ENCODE measurements around the gene NR3C1.

NR3C1 gene

DNA sequence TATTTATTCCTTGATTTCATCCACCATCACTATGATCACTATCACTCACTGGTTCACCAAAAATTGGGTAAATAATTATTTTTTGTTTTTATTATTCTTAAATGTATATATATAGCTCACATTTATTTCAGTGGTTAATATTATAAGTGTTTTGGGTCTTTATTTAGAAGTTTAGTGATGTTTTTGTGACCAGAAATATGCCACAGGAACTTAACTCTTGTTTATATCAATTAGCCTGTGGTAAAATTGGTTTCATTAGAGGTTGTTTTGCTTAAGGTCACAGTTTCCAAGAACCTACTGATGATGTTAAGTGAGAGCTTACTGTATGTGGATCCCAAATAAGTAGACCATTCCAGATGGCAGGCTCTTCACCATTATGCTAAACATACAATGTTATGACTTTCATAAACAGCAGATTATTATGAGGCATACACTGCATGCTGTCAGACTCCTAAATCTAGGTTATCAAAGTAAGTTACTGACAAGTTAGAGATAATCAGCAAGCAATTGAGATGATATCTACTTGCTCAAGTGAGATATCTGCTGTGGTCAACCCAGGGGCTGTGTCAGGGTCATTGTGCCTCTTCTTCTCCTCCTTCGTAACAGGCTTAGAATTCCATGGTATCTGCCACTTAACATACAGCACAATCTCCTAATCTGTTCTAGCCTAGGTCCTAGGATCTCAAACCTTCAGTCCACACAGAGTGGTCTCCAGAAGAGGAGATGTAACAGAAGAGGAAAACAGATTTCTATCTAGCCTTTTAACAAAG is 57.6 kb downstream of the NR3C1 start:
- TF ChIP-seq, protein P1, sequence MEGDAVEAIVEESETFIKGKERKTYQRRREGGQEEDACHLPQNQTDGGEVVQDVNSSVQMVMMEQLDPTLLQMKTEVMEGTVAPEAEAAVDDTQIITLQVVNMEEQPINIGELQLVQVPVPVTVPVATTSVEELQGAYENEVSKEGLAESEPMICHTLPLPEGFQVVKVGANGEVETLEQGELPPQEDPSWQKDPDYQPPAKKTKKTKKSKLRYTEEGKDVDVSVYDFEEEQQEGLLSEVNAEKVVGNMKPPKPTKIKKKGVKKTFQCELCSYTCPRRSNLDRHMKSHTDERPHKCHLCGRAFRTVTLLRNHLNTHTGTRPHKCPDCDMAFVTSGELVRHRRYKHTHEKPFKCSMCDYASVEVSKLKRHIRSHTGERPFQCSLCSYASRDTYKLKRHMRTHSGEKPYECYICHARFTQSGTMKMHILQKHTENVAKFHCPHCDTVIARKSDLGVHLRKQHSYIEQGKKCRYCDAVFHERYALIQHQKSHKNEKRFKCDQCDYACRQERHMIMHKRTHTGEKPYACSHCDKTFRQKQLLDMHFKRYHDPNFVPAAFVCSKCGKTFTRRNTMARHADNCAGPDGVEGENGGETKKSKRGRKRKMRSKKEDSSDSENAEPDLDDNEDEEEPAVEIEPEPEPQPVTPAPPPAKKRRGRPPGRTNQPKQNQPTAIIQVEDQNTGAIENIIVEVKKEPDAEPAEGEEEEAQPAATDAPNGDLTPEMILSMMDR (IDR thresholded peaks at IDR 0.05; ENCODE audit: insufficient read depth, missing control alignments): no peak
- no peak for FAIRE-seq
- DNase-seq (ENCODE audit: insufficient read length, low spot score): no peak

DNA sequence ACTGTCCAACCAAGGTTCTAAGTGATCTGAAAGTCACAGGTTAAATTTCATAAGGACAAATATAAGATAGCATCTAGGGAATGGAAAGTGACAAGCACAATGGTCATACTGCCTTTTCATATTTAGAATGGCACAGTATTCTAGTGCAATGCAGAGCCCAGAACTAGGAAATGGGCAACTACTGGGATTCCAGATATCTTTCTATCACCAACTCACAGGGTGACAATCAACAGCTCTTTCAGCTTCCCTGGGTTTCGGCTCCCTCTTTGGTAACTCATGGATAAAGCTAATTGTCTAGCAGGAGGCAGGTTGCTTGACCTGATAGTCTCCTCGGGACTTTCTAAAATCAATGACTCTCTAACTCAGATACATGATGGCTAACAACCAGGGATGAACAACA is 60.4 kb downstream of the NR3C1 start:
- no peak for FAIRE-seq
- DNase-seq (ENCODE audit: insufficient read length, low spot score): no peak
- TF ChIP-seq, protein P1 (IDR thresholded peaks at IDR 0.05; ENCODE audit: insufficient read depth, missing control alignments): no peak

DNA sequence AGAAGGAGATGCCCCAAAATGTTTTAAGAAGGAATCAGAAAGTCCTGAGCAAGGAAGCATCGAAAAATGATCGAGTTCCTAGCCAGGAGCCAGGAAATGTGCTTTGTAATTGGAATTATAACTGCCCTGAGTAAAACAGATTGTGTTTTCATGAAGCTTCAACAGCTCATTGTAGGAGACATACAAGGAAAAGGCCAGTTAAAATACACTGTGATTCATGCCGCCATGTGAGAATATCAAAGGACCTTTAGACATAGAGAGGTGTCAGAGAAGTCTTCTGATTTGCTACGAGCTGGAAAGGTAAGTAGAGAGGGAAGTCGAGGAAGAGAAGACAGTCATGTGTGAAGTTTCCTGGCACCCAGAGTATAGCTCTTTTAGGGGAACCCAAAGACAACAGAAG is 60.9 kb downstream of the NR3C1 start:
- TF ChIP-seq, protein P1 (IDR thresholded peaks at IDR 0.05; ENCODE audit: insufficient read depth, missing control alignments): no peak
- no peak for DNase-seq (ENCODE audit: insufficient read length, low spot score)
- no peak for FAIRE-seq

DNA sequence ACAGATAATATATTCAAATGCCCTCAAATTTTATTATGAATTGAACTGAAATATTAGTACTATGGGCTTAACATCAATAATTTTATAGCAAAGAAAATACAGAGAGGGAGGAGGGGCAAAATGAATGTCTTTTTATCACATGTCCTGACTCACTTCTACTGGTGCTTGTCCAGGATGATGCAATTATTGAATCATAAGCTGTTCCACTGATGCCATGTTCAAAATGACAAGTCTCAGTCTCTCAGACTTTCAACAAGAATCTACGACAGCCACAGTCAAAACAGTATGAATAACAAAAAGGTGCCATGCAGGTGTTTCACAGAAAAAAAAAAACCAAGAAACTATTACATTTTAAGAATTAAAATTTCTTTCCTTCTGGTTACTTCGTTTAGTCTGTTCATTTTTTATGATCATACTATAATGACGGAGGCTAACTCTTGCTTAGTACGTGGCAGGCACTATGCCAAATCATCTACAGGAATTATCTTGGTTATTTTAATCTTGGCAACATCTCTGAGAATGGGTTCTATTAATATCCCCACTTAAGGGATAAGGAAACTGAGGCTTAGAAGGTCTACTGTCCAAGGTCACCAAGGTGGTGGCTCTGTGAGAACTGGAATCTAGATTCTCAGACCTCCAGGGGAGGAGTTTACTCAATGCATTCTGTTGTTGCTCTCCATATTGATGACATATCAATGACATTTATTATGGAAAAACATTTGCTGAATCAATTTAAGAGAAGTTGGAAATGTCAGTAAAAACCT is 61.5 kb downstream of the NR3C1 start:
- DNase-seq (ENCODE audit: insufficient read length, low spot score) (no peak), FAIRE-seq (no peak)
- TF ChIP-seq, protein P1 (IDR thresholded peaks at IDR 0.05; ENCODE audit: insufficient read depth, missing control alignments): no peak

DNA sequence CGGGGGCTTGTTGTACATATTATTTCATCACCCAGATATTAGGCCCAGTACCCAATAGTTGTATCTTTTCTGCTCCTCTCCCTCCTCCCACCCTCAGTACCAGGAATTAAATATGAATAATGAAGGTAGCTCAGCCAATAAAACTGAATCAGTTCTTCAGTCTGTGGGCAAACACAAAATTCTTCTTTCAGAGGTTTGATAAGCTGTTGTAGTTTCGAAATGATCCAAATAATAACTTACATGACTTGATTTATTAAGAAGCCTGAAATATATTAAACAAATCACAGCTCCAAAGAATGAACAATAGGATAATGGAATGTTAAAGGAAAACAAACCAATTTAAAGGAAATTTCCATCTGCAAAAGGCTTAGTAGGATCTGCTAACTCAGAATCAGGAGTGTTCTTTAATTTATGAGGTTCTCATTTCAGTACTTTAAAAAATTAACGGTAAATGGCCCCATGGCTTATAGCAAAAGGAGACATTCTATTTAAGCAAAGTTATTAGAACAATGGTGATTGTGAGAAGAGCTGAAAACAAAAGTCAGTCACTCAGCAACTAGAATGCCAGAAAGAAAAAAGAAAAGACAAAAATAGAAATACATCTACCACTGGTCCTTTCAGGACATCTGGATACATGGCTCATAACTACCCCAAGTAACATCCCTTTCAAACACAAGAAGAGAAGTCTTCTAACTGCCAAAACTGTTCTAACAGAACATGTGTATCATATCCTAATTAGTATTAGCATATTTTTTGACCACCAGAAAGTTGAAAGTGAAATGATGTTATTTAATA is 62.4 kb downstream of the NR3C1 start:
- FAIRE-seq (no peak), DNase-seq (ENCODE audit: insufficient read length, low spot score) (no peak)
- TF ChIP-seq, protein P1 (IDR thresholded peaks at IDR 0.05; ENCODE audit: insufficient read depth, missing control alignments): no peak

DNA sequence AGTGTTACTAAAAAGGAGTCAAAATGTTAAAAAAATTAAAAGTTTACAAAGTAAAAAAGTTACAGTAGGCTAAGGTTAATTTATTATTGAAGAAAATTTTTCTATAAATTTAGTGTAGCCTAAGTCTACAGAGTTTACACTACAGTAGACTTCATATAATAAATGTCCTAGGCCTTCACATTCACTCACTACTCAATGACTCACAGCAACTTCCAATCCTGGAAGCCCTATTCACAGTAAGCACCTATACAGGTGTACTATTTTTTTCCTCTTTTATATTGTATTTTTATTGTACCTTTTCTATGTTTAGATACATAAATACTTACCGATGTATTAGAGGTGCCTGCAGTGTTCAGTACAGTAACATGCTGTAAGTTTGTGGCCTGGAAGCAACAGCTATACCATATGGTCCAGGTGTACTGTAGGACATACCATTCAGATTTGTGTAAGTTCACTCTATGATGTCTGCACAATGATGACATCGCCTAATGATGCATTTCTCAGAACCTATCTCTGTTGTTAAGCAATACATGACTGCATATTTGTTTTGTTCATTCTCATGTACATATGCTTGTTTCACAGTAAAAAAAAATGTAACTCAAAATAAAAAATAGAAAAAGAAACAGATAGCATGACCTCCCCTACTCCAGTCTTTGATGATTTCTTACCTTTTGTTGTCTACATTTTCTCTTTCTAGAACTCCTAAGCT is 64.7 kb downstream of the NR3C1 start:
- FAIRE-seq: no peak
- DNase-seq (ENCODE audit: insufficient read length, low spot score): no peak
- TF ChIP-seq, protein P1 (IDR thresholded peaks at IDR 0.05; ENCODE audit: insufficient read depth, missing control alignments): no peak

All from D721Med (cell line).